SK-N-MC (cell line): ENCODE results near the gene CFAP46.
"Not testable (repeated sequence)": the region's sequence is repeated elsewhere in the genome, so short reads cannot be mapped to it uniquely, and the experiment has no call there.

Experiments
- FOXP2 ChIP-seq: optimal IDR thresholded peaks from 2 replicates; pipeline ENCODE3; 2011; ENCODE audit warnings: mild to moderate bottlenecking, moderate library complexity; ENCODE audit not compliant: insufficient read depth; ENCODE audit errors: extremely low read length, control extremely low read depth
- POLR2AphosphoS5 ChIP-seq: IDR thresholded peaks from 2 replicates; pipeline ENCODE4 v1.6.1; 2012; ENCODE audit warnings: mild to moderate bottlenecking, low read depth, low read length, borderline replicate concordance

DNA sequence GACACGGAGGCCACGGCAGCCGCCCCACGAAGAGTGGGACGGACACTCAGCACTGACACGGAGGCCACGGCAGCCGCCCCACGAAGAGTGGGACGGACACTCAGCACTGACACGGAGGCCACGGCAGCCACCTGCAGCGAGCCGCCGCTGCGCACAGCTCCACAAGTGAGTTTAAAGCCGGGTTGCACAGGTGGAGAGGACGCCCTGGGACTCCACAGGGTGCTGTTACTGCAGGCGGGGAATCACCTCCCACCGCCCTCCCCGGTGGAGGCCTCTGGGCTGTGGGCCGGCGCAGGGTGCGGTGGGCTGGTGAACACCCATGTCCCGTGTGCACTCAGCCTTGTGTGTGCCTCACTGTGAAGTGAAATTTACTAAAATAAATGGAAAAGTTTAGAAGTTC lies 169.6 kb downstream of the CFAP46 start:
- TF ChIP-seq POLR2AphosphoS5, FOXP2: not testable (repeated sequence)
